Measurements from ENCODE around the gene GRK2. TPM values are rescaled to one million over a fixed set of nuclear protein-coding genes. Genes with fewer than 3 reads are reported as not detected.

GRK2 gene
- total and polyA plus RNA-seq, 9 of the 15 experiments (the other 6 are each of a cell fraction or from before 2014, with no cell fraction given), result 0.24 to 95.8 (median 56.5) TPM

GRCh38 chr11:67312187-67313021 is 46.1 kb downstream of the GRK2 start (continued):
- TF ChIP-seq TEAD1 (CRISPR knock-in tag; IDR thresholded peaks at IDR 0.05) (0 out of 4 replicates have a peak, but pooled peaks of 1 of the 2 experiments have one; percentile 29), MECOM (CRISPR knock-in tag; IDR thresholded peaks at IDR 0.05) (no peak), EZH2 (IDR thresholded peaks at IDR 0.05; ENCODE audit: borderline replicate concordance, low read depth, low read length) (no peak), MYC (IDR thresholded peaks at IDR 0.05; ENCODE audit: low read depth, low read length) (peak; percentile 72), MYC (CRISPR knock-in tag; IDR thresholded peaks at IDR 0.05; ENCODE audit: borderline replicate concordance, low read depth) (no peak), MBD2 (IDR thresholded peaks at IDR 0.05; ENCODE audit: borderline replicate concordance, low read depth) (peak; percentile 31; the same call in 1 of the 2 replicates), ZNF324 (CRISPR knock-in tag; IDR thresholded peaks at IDR 0.05) (no peak), ZNF12 (CRISPR knock-in tag; IDR thresholded peaks at IDR 0.05) (no peak), PHF21A (IDR thresholded peaks at IDR 0.05; ENCODE audit: borderline replicate concordance, low read depth) (no peak), BRD4 (IDR thresholded peaks at IDR 0.05) (no peak), SAP30 (IDR thresholded peaks at IDR 0.05; ENCODE audit: borderline replicate concordance, insufficient read depth, low read depth, low read length, poor library complexity, severe bottlenecking) (peak; percentile 37), POU5F1 (IDR thresholded peaks at IDR 0.05; ENCODE audit: borderline replicate concordance, low read depth, low read length, partially characterized antibody) (no peak), CHD1 (IDR thresholded peaks at IDR 0.05; ENCODE audit: low read length) (no peak), HMGN3 (IDR thresholded peaks at IDR 0.05; ENCODE audit: borderline replicate concordance, extremely low read depth, insufficient read length, low read depth, low read length) (no peak), PURB (CRISPR knock-in tag; IDR thresholded peaks at IDR 0.05; ENCODE audit: low read depth) (no peak), ZNF740 (CRISPR knock-in tag; IDR thresholded peaks at IDR 0.05) (no peak), ZNF740 (tag; IDR thresholded peaks at IDR 0.05) (no peak), ELF4 (CRISPR knock-in tag; IDR thresholded peaks at IDR 0.05) (no peak; the same call in 1 of the 2 replicates)
- TF ChIP-seq, protein P1, sequence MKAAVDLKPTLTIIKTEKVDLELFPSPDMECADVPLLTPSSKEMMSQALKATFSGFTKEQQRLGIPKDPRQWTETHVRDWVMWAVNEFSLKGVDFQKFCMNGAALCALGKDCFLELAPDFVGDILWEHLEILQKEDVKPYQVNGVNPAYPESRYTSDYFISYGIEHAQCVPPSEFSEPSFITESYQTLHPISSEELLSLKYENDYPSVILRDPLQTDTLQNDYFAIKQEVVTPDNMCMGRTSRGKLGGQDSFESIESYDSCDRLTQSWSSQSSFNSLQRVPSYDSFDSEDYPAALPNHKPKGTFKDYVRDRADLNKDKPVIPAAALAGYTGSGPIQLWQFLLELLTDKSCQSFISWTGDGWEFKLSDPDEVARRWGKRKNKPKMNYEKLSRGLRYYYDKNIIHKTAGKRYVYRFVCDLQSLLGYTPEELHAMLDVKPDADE (conservative IDR thresholded peaks at IDR 0.05; ENCODE audit: control insufficient read depth, low read depth, low read length), result no peak
- TF ChIP-seq, protein P2, sequence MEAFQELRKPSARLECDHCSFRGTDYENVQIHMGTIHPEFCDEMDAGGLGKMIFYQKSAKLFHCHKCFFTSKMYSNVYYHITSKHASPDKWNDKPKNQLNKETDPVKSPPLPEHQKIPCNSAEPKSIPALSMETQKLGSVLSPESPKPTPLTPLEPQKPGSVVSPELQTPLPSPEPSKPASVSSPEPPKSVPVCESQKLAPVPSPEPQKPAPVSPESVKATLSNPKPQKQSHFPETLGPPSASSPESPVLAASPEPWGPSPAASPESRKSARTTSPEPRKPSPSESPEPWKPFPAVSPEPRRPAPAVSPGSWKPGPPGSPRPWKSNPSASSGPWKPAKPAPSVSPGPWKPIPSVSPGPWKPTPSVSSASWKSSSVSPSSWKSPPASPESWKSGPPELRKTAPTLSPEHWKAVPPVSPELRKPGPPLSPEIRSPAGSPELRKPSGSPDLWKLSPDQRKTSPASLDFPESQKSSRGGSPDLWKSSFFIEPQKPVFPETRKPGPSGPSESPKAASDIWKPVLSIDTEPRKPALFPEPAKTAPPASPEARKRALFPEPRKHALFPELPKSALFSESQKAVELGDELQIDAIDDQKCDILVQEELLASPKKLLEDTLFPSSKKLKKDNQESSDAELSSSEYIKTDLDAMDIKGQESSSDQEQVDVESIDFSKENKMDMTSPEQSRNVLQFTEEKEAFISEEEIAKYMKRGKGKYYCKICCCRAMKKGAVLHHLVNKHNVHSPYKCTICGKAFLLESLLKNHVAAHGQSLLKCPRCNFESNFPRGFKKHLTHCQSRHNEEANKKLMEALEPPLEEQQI (IDR thresholded peaks at IDR 0.05), result no peak
- TF ChIP-seq, protein P3, sequence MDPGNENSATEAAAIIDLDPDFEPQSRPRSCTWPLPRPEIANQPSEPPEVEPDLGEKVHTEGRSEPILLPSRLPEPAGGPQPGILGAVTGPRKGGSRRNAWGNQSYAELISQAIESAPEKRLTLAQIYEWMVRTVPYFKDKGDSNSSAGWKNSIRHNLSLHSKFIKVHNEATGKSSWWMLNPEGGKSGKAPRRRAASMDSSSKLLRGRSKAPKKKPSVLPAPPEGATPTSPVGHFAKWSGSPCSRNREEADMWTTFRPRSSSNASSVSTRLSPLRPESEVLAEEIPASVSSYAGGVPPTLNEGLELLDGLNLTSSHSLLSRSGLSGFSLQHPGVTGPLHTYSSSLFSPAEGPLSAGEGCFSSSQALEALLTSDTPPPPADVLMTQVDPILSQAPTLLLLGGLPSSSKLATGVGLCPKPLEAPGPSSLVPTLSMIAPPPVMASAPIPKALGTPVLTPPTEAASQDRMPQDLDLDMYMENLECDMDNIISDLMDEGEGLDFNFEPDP (CRISPR knock-in tag; IDR thresholded peaks at IDR 0.05), result no peak

Measured in K562 (cell line).